ENCODE measurements around the gene LRP1B.

- TF ChIP-seq CTCF (IDR thresholded peaks at IDR 0.05) (no peak), POLR2A (IDR thresholded peaks at IDR 0.05; ENCODE audit: low read depth) (no peak), EP300 (IDR thresholded peaks at IDR 0.05) (no peak)
Measured at GRCh38 chr2:141828761-141829160, 302.1 kb downstream of the LRP1B start.

Measured in esophagus muscularis mucosa (tissue), 4 donors.